HEK293 (cell line): ENCODE results near the gene PRG3.

Source experiments
- CTCF ChIA-PET: fragments of 350-600 bp; formaldehyde crosslinking; extraction: SDS; loops from one replicate; lab custom pipeline; 2021; ENCODE audit warnings: antibody characterized with exemption; lab: Yijun Ruan, JAX
- POLR2A ChIA-PET: fragments of 300-600 bp; formaldehyde crosslinking; extraction: SDS; loops from one replicate; lab custom pipeline; 2020; ENCODE audit warnings: antibody characterized with exemption, inconsistent platforms; lab: Yijun Ruan, JAX
- H3K27ac ChIP-seq: fragments of 200-500 bp; sonication (Bioruptor generic); 2 replicates; pipeline ENCODE4 v1.5.1; 2014; ENCODE audit warnings: low read depth, low read length, control low read depth, inconsistent platforms; ENCODE audit errors: extremely low read depth
- H3K36me3 ChIP-seq, 2 experiments: fragments of 200-500 bp in 1 of 2; sonication (Bioruptor generic) in 1 of 2; 1 replicate in 1 of 2; 2 replicates in 1 of 2; pipeline ENCODE4 v1.5.1; 2014 to 2017; ENCODE audit warnings: inconsistent platforms in 2 of 2, low read length in 2 of 2; ENCODE audit not compliant: control insufficient read depth in 2 of 2, insufficient read depth in 1 of 2
- H3K4me1 ChIP-seq: fragments of 200-500 bp; sonication (Bioruptor generic); 2 replicates; pipeline ENCODE4 v1.5.1; 2014; ENCODE audit warnings: mild to moderate bottlenecking, low read length, inconsistent platforms; ENCODE audit not compliant: control insufficient read depth, insufficient read depth
- H3K4me3 ChIP-seq: 2 replicates; pipeline ENCODE4 v1.5.1; 2011; ENCODE audit warnings: low read depth, mild to moderate bottlenecking, control low read depth, low read length, moderate library complexity
- H3K9me3 ChIP-seq: fragments of 200-500 bp; sonication (Bioruptor generic); 2 replicates; pipeline ENCODE4 v1.5.1; 2014; ENCODE audit warnings: low read depth, low read length, inconsistent platforms; ENCODE audit not compliant: control insufficient read depth, insufficient read depth
- CTCF ChIP-seq: fragments of 450-650 bp; formaldehyde crosslinking; IDR thresholded peaks from 2 replicates; pipeline ENCODE4 v1.5.1; 2016; ENCODE audit warnings: missing biosample characterization, missing genetic modification characterization
- HOXA7 ChIP-seq: sonication (generic); formaldehyde crosslinking; IDR thresholded peaks from 2 replicates; pipeline ENCODE4 v1.8.1; 2022; ENCODE audit warnings: missing genetic modification reagents, borderline replicate concordance
- IKZF3 ChIP-seq: fragments of 450-650 bp; IDR thresholded peaks from 2 replicates; pipeline ENCODE4 v1.5.0; 2018; ENCODE audit warnings: missing biosample characterization, mild to moderate bottlenecking, missing genetic modification characterization, moderate library complexity
- KLF10 ChIP-seq: fragments of 450-650 bp; IDR thresholded peaks from 2 replicates; pipeline ENCODE4 v1.5.1; 2018; ENCODE audit warnings: missing biosample characterization, mild to moderate bottlenecking, missing genetic modification characterization
- KLF7 ChIP-seq: fragments of 450-650 bp; formaldehyde crosslinking; IDR thresholded peaks from 2 replicates; pipeline ENCODE4 v1.5.1; 2016; ENCODE audit warnings: missing biosample characterization, missing genetic modification characterization, borderline replicate concordance
- KLF8 ChIP-seq: fragments of 450-650 bp; formaldehyde crosslinking; IDR thresholded peaks from 2 replicates; pipeline ENCODE4 v1.5.1; 2016; ENCODE audit warnings: missing biosample characterization, missing genetic modification characterization
- MEIS1 ChIP-seq: sonication (generic); formaldehyde crosslinking; IDR thresholded peaks from 2 replicates; pipeline ENCODE4 v1.8.1; 2022; ENCODE audit warnings: missing genetic modification reagents, mild to moderate bottlenecking, borderline replicate concordance
- RBAK ChIP-seq: fragments of 450-650 bp; formaldehyde crosslinking; IDR thresholded peaks from 2 replicates; pipeline ENCODE4 v1.5.1; 2016; ENCODE audit warnings: missing biosample characterization, missing genetic modification characterization
- TRIM28 ChIP-seq: IDR thresholded peaks from 2 replicates; pipeline ENCODE4 v1.6.1; 2011; ENCODE audit warnings: low read length, control low read depth, borderline replicate concordance
- ZBTB26 ChIP-seq: fragments of 450-650 bp; formaldehyde crosslinking; optimal IDR thresholded peaks from 2 replicates; pipeline ENCODE3; 2016; ENCODE audit warnings: missing biosample characterization, mild to moderate bottlenecking, missing genetic modification characterization
- ZBTB48 ChIP-seq: fragments of 450-650 bp; formaldehyde crosslinking; IDR thresholded peaks from 2 replicates; pipeline ENCODE4 v1.5.1; 2016; ENCODE audit warnings: missing biosample characterization, missing genetic modification characterization
- ZBTB7A ChIP-seq: fragments of 450-650 bp; formaldehyde crosslinking; IDR thresholded peaks from 2 replicates; pipeline ENCODE4 v1.5.1; 2016; ENCODE audit warnings: low read depth, missing biosample characterization, missing genetic modification characterization
- ZFP41 ChIP-seq: fragments of 450-650 bp; formaldehyde crosslinking; IDR thresholded peaks from 2 replicates; pipeline ENCODE4 v1.5.1; 2016; ENCODE audit warnings: missing biosample characterization, missing genetic modification characterization, borderline replicate concordance
- ZNF121 ChIP-seq: fragments of 450-650 bp; formaldehyde crosslinking; IDR thresholded peaks from 2 replicates; pipeline ENCODE4 v1.5.1; 2016; ENCODE audit warnings: missing biosample characterization, missing genetic modification characterization
- ZNF140 ChIP-seq: fragments of 450-650 bp; formaldehyde crosslinking; IDR thresholded peaks from 2 replicates; pipeline ENCODE4 v1.5.1; 2016; ENCODE audit warnings: missing biosample characterization, missing genetic modification characterization
- ZNF19 ChIP-seq: fragments of 450-650 bp; formaldehyde crosslinking; IDR thresholded peaks from 2 replicates; pipeline ENCODE4; 2016; ENCODE audit warnings: missing biosample characterization, missing genetic modification characterization, low read depth
- ZNF2 ChIP-seq: fragments of 450-650 bp; formaldehyde crosslinking; IDR thresholded peaks from 2 replicates; pipeline ENCODE4 v1.5.1; 2016; ENCODE audit warnings: missing biosample characterization, missing genetic modification characterization
- ZNF266 ChIP-seq: fragments of 450-650 bp; formaldehyde crosslinking; IDR thresholded peaks from 2 replicates; pipeline ENCODE4 v1.5.1; 2016; ENCODE audit warnings: missing biosample characterization, missing genetic modification characterization, low read depth
- ZNF302 ChIP-seq: fragments of 450-650 bp; formaldehyde crosslinking; IDR thresholded peaks from 2 replicates; pipeline ENCODE4 v1.5.1; 2016; ENCODE audit warnings: missing biosample characterization, missing genetic modification characterization, low read depth
- ZNF416 ChIP-seq: fragments of 450-650 bp; formaldehyde crosslinking; IDR thresholded peaks from 2 replicates; pipeline ENCODE4 v1.5.1; 2016; ENCODE audit warnings: missing biosample characterization, missing genetic modification characterization
- ZNF423 ChIP-seq: fragments of 450-650 bp; formaldehyde crosslinking; IDR thresholded peaks from 2 replicates; pipeline ENCODE4 v1.5.1; 2016; ENCODE audit warnings: missing biosample characterization, missing genetic modification characterization
- ZNF488 ChIP-seq: fragments of 450-650 bp; formaldehyde crosslinking; IDR thresholded peaks from 2 replicates; pipeline ENCODE4 v1.5.1; 2016; ENCODE audit warnings: missing biosample characterization, missing genetic modification characterization
- ZNF529 ChIP-seq: fragments of 450-650 bp; formaldehyde crosslinking; IDR thresholded peaks from 2 replicates; pipeline ENCODE4 v1.5.1; 2017; ENCODE audit warnings: missing genetic modification characterization, missing biosample characterization; ENCODE audit not compliant: insufficient replicate concordance
- ZNF555 ChIP-seq: fragments of 450-650 bp; formaldehyde crosslinking; conservative IDR thresholded peaks from 2 replicates; pipeline ENCODE4 v1.5.1; 2017; ENCODE audit warnings: missing biosample characterization, mild to moderate bottlenecking, missing genetic modification characterization, inconsistent platforms
- ZNF571 ChIP-seq: fragments of 450-650 bp; formaldehyde crosslinking; IDR thresholded peaks from 2 replicates; pipeline ENCODE4 v1.5.0; 2017; ENCODE audit warnings: missing biosample characterization, missing genetic modification characterization
- ZNF701 ChIP-seq: fragments of 450-650 bp; formaldehyde crosslinking; IDR thresholded peaks from 2 replicates; pipeline ENCODE4 v1.5.1; 2016; ENCODE audit warnings: missing biosample characterization, missing genetic modification characterization
- ZNF776 ChIP-seq: fragments of 450-650 bp; formaldehyde crosslinking; IDR thresholded peaks from 2 replicates; pipeline ENCODE4 v1.5.0; 2017; ENCODE audit warnings: missing biosample characterization, missing genetic modification characterization, borderline replicate concordance
- ZNF777 ChIP-seq: fragments of 450-650 bp; formaldehyde crosslinking; IDR thresholded peaks from 2 replicates; pipeline ENCODE4 v1.5.1; 2017; ENCODE audit warnings: missing biosample characterization, missing genetic modification characterization, borderline replicate concordance
- ZXDB ChIP-seq: fragments of 450-650 bp; formaldehyde crosslinking; IDR thresholded peaks from 2 replicates; pipeline ENCODE4 v1.5.1; 2016; ENCODE audit warnings: missing biosample characterization, missing genetic modification characterization

The PRG3 gene

GRCh38 chr11:57358991-57359390 lies 22.0 kb downstream of the PRG3 start:
- no peak overlapping the region for H3K4me3 ChIP-seq
- ChIA-PET CTCF (interaction anchor here (0.5 to 3.1 kb wide), 2 partner anchors 9 to 348 kb away, joined by 5 to 10 read pairs; no protein-coding TSS in a partner anchor), POLR2A (interaction anchor here (0.5 kb wide), 1 partner anchor 31 kb away, joined by 3 read pairs; no protein-coding TSS in a partner anchor)

GRCh38 chr11:57358543-57358961 lies 22.4 kb downstream of the PRG3 start:
- POLR2A ChIA-PET: interaction anchor here (0.5 kb wide), 1 partner anchor 30 kb away, joined by 3 read pairs; no protein-coding TSS in a partner anchor
- H3K27ac ChIP-seq: no peak overlapping the region
- no peak overlapping the region for H3K4me3 ChIP-seq
- H3K36me3 ChIP-seq: no peaks in the 10 kb centered on the region
- no peaks in the 10 kb centered on the region for H3K9me3 ChIP-seq
- TF ChIP-seq ZNF777: no peak
- peak; percentile 62; the same call in 1 of the 2 replicates for TF ChIP-seq MEIS1 (CRISPR knock-in tag)
- no peaks in the 10 kb centered on the region for H3K4me1 ChIP-seq
- CTCF ChIA-PET: interaction anchor here (0.5 to 3.1 kb wide), 3 partner anchors 8 to 349 kb away, joined by 4 to 10 read pairs (median 5); partner anchors contain the start of gene P2RX3

More at GRCh38 chr11:57358991-57359390, 22.0 kb downstream of the PRG3 start:
- TF ChIP-seq ZNF19: no peak
- no peak for TF ChIP-seq KLF10 (tag by site-specific recombination)
- TF ChIP-seq KLF7 (tag by site-specific recombination): no peak
- TF ChIP-seq ZNF416: no peak
- TF ChIP-seq ZNF701 (tag by site-specific recombination): no peak
- no peak for TF ChIP-seq ZNF121
- TF ChIP-seq IKZF3 (tag by site-specific recombination): no peak
- no peak for TF ChIP-seq ZNF529
- TF ChIP-seq ZBTB7A (tag by site-specific recombination): no peak
- TF ChIP-seq RBAK (tag by site-specific recombination): no peak
- TF ChIP-seq ZBTB26: no peak
- TF ChIP-seq CTCF: no peak
- no peak for TF ChIP-seq ZFP41
- no peaks in the 10 kb centered on the region for H3K4me1 ChIP-seq
- no peaks in the 10 kb centered on the region for H3K36me3 ChIP-seq
- H3K27ac ChIP-seq: no peak overlapping the region
- H3K9me3 ChIP-seq: no peaks in the 10 kb centered on the region

GRCh38 chr11:57357856-57358255 lies 23.1 kb downstream of the PRG3 start:
- H3K36me3 ChIP-seq: no peaks in the 10 kb centered on the region
- no peaks in the 10 kb centered on the region for H3K9me3 ChIP-seq
- no peak overlapping the region for H3K27ac ChIP-seq
- H3K4me3 ChIP-seq: no peak overlapping the region
- H3K4me1 ChIP-seq: no peaks in the 10 kb centered on the region
- ChIA-PET CTCF (interaction anchor here (0.8 kb wide), 1 partner anchor 101 kb away, joined by 3 read pairs; no protein-coding TSS in a partner anchor), POLR2A (no interaction called here)
- TF ChIP-seq ZNF266 (tag by site-specific recombination) (no peak), ZNF423 (tag by site-specific recombination) (no peak), HOXA7 (CRISPR knock-in tag) (no peak), TRIM28 (no peak), ZNF571 (tag by site-specific recombination) (no peak), ZNF555 (tag by site-specific recombination) (no peak), ZNF776 (tag by site-specific recombination) (no peak), KLF8 (tag by site-specific recombination) (no peak), CTCF (no peak), ZNF2 (tag by site-specific recombination) (no peak), ZXDB (tag by site-specific recombination) (no peak), ZBTB48 (tag by site-specific recombination) (no peak), ZNF140 (tag by site-specific recombination) (no peak), MEIS1 (CRISPR knock-in tag) (no peak), ZNF488 (no peak), ZNF302 (tag by site-specific recombination) (no peak)
